Heart left ventricle (tissue), 13 donors: Measurements from ENCODE around the gene CREBBP.

Source experiments
- POLR2A ChIP-seq, 2 donors: fragments of 450-650 bp; IDR thresholded peaks; one replicate each; pipeline ENCODE4 v1.6.1; 2017; ENCODE audit warnings: antibody characterized with exemption in 2 of 2, mild to moderate bottlenecking in 2 of 2, moderate library complexity in 2 of 2
- TF ChIP-seq, protein P1 (sequence below), 12 donors: fragments of 200-600 bp; sonication (generic) in 4 of 12; IDR thresholded peaks; one replicate each; pipeline versions ENCODE4 v1.5.0 to v1.8.0; 2018 to 2022; ENCODE audit warnings: antibody characterized with exemption in 12 of 12, mild to moderate bottlenecking in 5 of 12
- donor health status: ischemic (EF 13 %, LVEDD 7.1; RV severe dilation, severe dysfunction).
- donor health status: DM: no; HTN: yes; CAD: no.
- donor health status: DM: no; HTN: no; CAD: no.
- donor health status: ischemic (EF 25% LVEDD 6.9; RV normal size, moderate dysfunction).
- donor health status: ischemic (EF 25% LVEDD 5.7; RV mildly dilated, moderate dysfunction).
- donor health status: ischemic (EF 35%, LVEDD 5.7; RV mildly dilated, moderate dysfunction).
- donor health status: nonischemic (EF 11% LVEDD 7.7; RV severe dilation, severe dysfunction).
- donor health status: DM: yes; HTN: yes; CAD: no.
- donor health status: PGD.
- donor health status: ischemic (EF 29% LVEDD 5.4; RV normal size, mild dysfunction).
- donor health status: nonischemic (EF 23%, LVEDD 6.1; RV moderate dilation, normal function).

DNA sequence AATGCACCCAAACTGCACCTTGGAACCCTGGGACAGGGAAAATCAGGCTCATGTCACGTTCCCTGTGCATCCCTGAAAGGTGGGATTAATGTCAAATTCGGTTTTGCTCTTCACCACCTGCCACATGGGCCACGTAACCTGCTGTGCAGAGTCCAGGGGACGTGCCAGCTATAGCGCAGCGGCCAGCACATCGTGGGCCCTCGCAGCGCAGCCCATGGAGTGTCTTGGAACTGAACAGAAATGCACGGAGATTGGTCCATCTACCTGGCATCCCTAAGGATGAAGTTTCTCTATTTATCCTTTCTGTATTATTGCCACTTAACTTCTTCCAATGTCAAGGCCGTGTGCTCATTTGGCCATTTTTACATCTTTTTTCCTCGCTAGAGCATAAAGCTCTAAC, 95.1 kb downstream of the CREBBP start:
- TF ChIP-seq, protein P1, sequence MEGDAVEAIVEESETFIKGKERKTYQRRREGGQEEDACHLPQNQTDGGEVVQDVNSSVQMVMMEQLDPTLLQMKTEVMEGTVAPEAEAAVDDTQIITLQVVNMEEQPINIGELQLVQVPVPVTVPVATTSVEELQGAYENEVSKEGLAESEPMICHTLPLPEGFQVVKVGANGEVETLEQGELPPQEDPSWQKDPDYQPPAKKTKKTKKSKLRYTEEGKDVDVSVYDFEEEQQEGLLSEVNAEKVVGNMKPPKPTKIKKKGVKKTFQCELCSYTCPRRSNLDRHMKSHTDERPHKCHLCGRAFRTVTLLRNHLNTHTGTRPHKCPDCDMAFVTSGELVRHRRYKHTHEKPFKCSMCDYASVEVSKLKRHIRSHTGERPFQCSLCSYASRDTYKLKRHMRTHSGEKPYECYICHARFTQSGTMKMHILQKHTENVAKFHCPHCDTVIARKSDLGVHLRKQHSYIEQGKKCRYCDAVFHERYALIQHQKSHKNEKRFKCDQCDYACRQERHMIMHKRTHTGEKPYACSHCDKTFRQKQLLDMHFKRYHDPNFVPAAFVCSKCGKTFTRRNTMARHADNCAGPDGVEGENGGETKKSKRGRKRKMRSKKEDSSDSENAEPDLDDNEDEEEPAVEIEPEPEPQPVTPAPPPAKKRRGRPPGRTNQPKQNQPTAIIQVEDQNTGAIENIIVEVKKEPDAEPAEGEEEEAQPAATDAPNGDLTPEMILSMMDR (IDR thresholded peaks at IDR 0.05): no peak
- TF ChIP-seq POLR2A (IDR thresholded peaks at IDR 0.05): no peak
